Right lobe of liver (tissue), 4 donors: ENCODE measurements around the gene PHC1.

ENCODE experiments used
- POLR2A ChIP-seq: fragments of 450-650 bp; IDR thresholded peaks from one replicate; pipeline ENCODE4 v1.6.1; 2017; ENCODE audit warnings: antibody characterized with exemption, mild to moderate bottlenecking
- TF ChIP-seq, protein P1 (sequence below), 4 donors: fragments of 200-600 bp in 3 of 4; fragments of 450-650 bp in 1 of 4; IDR thresholded peaks; one replicate each; pipeline versions ENCODE4 v1.5.1 to v1.8.0; 2016 to 2022; ENCODE audit warnings: antibody characterized with exemption in 4 of 4, mild to moderate bottlenecking in 2 of 4
- donor health status: DM: no; HTN: no; CAD: no.
- donor health status: DM: no; HTN: no; CAD: no.
- donor health status: DM: no; HTN: yes; CAD: no.

DNA sequence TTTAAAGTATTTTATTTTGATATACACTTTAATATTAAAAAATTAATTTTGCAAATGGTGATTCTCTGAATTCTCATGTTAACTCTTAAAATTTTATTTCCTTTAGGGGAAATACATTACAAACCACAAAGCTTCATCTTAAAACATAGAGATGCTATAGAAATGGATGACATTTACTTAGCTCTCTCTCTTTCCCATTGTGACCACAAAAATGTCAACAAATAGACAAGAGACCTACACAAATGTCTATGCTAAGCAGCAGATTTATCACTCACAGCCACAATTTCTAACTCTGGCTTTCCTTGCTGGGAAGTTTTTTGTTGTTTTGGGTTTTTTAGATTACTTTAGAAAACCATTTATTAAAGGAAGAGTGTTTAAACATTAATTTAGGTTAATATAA is 19.9 kb upstream of the PHC1 start:
- no peak for TF ChIP-seq POLR2A
- TF ChIP-seq, protein P1, sequence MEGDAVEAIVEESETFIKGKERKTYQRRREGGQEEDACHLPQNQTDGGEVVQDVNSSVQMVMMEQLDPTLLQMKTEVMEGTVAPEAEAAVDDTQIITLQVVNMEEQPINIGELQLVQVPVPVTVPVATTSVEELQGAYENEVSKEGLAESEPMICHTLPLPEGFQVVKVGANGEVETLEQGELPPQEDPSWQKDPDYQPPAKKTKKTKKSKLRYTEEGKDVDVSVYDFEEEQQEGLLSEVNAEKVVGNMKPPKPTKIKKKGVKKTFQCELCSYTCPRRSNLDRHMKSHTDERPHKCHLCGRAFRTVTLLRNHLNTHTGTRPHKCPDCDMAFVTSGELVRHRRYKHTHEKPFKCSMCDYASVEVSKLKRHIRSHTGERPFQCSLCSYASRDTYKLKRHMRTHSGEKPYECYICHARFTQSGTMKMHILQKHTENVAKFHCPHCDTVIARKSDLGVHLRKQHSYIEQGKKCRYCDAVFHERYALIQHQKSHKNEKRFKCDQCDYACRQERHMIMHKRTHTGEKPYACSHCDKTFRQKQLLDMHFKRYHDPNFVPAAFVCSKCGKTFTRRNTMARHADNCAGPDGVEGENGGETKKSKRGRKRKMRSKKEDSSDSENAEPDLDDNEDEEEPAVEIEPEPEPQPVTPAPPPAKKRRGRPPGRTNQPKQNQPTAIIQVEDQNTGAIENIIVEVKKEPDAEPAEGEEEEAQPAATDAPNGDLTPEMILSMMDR (IDR thresholded peaks at IDR 0.05): no peak
